ENCODE results near the gene NLRP6.
"Not testable (repeated sequence)": the region's sequence is repeated elsewhere in the genome, so short reads cannot be mapped to it uniquely, and the experiment has no call there.

Gene NLRP6

GRCh38 chr11:281486-282161 is 3.4 kb downstream of the NLRP6 start:
- FAIRE-seq, result no peak
- DNase-seq (ENCODE audit: insufficient read length, low spot score), result no peak

GRCh38 chr11:282171-282570 is 4.0 kb downstream of the NLRP6 start:
- FAIRE-seq (no peak), DNase-seq (ENCODE audit: insufficient read length, low spot score) (no peak)

DNA sequence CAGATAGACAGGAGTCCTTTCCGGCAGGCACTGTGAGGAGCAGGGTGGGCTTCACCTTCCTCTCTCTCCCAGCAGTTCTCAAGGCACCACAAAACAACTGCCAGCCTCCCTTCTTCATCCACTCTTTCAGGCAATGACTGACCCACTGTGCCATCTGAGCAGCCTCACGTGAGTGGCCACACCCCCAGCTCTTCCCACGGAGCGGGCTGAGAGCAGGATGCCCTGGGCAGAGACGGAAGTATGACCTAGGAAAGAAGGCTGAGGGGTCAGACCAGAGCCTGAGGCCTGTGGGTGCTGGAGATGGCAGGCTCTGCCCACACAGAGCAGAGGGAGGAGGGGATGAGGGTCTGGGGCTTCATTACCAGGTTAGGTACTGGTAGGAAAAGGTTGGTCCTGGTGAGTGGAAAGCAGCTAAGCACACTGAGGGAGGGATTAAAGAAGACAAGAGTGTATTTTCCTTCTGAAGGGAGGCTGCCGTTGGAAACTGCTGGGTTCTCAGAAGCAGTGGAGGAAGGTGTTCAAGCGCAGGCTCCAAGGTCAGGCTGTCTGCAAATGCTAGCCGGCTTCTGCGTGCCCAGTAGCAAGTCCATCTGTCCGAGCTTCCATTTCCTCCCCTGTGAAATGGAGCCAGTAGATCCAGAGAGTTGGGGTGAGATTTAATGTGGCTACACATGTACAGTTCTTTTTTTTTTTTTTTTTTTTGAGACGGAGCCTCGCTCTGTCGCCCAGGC is 4.6 kb downstream of the NLRP6 start:
- FAIRE-seq (peak; percentile 16), DNase-seq (ENCODE audit: insufficient read length, low spot score) (no peak)

DNA sequence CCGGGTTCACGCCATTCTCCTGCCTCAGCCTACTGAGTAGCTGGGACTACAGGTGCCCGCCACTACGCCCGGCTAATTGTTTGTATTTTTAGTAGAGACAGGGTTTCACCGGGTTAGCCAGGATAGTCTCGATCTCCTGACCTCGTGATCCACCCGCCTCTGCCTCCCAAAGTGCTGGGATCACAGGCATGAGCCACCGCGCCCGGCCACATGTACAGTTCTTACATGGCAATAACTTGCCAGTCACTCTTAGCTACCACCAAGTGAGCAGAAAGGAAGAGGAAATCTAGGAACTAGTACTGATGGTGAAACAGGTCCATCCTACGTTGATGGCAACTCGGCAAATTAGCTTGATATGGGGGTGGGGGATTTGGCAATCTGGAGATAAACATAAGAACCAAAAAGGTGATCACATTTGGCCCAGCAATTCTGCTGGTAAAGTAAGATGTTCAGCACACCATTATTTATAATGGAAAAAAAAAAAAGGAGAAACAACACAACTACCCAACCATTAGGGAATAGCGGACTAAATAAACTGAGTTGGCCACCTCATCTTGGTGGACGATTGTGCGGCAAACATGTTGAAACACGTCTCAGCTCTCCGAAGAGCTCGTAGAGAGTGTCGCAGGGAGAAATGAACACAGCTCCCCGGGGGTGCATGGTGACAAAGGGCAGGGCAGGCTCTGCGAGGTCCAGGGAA is 5.3 kb downstream of the NLRP6 start:
- DNase-seq (ENCODE audit: insufficient read length, low spot score) (no peak), FAIRE-seq (no peak)

DNA sequence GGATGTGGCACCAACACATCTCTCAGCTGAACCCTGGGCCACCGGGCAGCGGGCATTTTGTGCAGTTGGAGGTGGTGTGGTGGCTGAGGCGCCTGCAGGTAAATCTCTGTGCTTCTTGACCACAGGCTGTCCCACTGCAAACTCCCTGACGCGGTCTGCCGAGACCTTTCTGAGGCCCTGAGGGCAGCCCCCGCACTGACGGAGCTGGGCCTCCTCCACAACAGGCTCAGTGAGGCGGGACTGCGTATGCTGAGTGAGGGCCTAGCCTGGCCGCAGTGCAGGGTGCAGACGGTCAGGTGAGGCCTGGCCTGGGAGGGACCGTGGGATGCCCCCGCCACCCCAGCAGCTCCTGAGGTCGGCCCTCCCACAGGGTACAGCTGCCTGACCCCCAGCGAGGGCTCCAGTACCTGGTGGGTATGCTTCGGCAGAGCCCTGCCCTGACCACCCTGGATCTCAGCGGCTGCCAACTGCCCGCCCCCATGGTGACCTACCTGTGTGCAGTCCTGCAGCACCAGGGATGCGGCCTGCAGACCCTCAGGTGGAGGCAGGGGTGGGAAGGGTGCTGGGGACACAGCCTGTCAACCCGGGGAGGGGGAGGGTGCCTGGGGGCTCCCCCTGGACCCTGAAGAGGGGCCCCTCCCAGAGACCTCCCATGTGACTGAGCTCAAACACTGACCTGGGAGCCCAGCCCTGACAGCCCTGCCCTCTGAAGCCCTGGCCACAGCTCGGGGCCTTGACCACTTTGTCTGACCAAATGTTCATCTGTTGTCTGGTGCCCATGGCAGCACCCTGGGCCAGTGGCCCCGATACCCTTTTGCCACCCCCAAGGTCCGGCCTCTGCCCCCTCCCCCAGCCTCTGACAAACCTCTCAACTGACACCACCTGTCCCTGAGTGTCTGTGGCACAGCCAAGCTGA is 6.2 kb downstream of the NLRP6 start:
- FAIRE-seq (no peak), DNase-seq (ENCODE audit: insufficient read length, low spot score) (no peak)

DNA sequence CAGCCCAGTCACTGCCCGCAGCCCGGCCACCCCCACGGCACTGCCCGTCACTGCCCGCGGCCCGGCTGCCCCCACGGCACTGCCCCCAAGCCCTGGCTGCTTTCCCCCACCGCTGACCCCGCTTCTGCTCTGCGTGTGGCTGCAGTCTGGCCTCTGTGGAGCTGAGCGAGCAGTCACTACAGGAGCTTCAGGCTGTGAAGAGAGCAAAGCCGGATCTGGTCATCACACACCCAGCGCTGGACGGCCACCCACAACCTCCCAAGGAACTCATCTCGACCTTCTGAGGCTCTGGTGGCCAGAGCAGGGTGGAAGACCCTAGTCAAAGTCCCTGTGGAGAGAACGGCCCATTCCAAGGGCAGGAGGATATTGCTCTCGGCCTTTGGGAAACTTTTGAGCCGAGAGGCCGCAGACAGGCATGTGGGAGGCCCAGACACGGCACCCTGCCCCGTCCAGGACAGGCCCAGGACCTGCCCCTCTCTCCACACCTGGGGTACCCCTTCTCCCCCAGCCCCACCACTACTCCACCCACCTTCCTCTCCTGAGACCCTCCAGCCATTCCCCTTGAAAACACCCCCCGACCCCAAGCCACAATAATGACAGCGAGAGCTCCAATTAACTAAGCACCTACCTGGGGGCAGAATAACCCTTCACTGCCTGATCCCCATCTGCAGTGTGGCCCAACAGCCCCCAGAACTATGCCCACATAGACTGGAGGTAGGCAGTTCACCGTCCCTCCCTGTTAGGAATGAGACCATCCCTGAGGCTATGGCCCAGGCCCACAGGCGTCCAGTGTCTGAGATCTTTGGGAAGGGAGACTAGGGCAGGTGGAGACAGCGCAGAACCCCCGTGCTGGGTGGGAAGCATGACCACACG is 7.0 kb downstream of the NLRP6 start:
- FAIRE-seq (no peak), DNase-seq (ENCODE audit: insufficient read length, low spot score) (no peak)

DNA sequence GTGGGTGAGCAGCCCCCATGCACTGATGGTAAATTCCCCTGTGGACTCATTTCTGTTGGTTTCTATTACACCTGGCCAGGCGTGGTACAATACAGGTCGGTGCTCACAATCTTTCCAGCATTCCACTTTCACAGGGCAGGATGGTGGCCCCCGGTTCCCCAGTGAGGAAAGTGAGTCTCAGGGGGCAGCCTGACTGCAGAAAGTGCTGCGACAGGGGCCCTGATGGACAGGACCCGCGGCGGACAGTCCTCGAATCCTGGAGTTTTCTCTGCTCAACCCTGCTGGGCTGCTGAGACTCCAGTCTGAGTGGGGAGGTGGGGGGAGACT is 7.7 kb downstream of the NLRP6 start:
- FAIRE-seq, result no peak
- no peak for DNase-seq (ENCODE audit: insufficient read length, low spot score)

GRCh38 chr11:286977-287820 is 9.0 kb downstream of the NLRP6 start:
- DNase-seq (ENCODE audit: insufficient read length, low spot score); FAIRE-seq: not testable (repeated sequence)

DNA sequence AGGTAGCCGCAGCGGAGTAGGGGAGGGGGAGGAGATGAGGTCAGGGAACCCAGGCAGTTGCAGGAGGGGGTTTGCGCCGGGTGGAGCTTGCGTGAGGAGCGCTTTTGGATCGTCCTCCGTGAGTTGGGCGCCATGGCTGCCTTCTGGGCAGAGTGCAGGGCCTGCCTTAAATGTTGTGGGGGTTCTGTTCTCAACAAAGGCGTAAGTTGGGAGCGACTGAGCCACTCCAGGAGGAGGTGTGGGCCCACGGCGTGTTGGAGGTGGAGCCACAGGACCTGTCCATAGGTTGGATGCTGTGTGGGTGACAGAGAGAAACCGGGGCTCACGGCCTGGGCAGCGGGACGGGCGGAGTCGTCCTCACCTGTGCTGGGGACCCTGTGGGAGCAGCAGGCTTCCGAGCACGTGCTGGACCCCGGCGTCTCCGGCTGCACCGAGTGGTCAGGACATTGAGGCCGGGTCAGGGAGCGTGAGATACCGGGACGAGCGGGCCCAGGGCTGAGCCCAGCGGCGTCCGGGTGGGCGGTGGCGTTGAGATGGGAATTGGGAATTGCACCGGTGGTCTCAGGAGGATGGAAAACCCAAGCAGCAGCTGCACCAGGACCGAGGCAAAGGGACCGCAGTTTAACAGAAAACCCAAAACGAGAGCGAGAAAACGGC is 9.7 kb downstream of the NLRP6 start:
- no peak for DNase-seq (ENCODE audit: insufficient read length, low spot score)

DNA sequence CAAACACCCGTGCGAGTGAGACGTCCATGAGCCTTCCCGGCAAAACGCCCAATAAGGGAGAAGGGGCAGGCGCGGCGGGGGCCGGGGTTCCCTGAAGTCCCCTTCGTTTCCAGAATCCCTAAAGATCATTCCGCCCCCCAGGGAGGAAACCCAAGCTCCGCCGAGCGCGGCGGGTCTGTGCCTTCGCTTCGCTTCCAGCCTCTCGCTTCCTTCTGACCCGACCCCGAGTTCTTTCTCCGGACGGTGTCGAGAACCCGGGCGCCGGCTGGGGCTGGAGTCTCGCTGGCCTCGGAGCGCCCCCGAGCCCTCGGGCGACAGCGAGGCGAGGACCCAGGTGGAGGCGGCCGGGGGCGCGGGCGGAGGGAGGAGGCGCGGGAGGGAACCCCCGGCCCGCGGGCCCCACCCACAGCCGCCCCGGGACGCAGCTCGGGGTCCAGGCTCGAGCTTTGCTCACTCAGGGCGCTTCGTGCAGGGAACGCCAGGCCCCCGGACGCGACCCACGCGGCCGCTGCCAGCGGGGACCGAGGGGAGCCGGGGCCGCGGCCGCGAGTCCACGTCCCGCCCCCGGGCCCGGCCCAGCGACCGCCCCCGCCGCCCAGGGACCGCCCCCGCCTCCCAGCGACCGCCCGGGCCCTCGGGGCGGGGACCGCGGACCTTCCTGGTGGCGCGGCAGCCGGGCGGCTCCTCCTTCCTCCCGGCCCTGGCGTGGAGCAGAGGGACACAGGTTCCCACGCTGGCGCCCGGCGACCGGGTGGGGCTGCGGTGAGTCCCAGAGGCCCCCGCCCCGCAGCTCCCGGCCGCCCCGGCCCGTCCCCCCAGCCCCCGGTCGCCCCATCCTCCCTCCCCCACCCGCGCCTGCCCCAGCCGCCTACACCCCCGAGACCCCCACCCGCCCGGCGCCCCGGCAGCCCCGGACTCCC is 10.5 kb downstream of the NLRP6 start, which contains the start of gene PGGHG:
TSS of gene PGGHG (plus strand) at position 649 of the 920 bp plus-strand sequence. CDS start 691 bp downstream, outside the sequence.
- peak; percentile 81 for DNase-seq (ENCODE audit: insufficient read length, low spot score)
- FAIRE-seq, result peak; percentile 54

More for the DNA sequence above, 9.7 kb downstream of the NLRP6 start:
- no peak for FAIRE-seq

DNA sequence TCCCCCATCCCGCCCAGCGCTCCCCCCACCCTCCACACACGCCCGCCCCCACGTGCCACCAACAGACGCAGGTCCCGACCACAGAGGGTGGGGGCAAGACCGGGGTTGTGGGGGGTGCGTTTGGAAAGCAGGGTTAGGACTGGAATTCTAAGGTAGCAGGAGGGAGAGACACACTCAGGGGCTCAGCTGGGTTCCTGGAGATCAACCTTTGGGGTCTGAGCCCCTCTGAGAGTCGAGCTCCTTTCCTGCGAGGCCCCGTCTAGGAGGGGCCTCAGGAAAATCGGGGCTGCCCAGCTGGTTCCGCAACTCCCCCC is 11.1 kb downstream of the NLRP6 start:
- FAIRE-seq (no peak), DNase-seq (ENCODE audit: insufficient read length, low spot score) (no peak)

DNA sequence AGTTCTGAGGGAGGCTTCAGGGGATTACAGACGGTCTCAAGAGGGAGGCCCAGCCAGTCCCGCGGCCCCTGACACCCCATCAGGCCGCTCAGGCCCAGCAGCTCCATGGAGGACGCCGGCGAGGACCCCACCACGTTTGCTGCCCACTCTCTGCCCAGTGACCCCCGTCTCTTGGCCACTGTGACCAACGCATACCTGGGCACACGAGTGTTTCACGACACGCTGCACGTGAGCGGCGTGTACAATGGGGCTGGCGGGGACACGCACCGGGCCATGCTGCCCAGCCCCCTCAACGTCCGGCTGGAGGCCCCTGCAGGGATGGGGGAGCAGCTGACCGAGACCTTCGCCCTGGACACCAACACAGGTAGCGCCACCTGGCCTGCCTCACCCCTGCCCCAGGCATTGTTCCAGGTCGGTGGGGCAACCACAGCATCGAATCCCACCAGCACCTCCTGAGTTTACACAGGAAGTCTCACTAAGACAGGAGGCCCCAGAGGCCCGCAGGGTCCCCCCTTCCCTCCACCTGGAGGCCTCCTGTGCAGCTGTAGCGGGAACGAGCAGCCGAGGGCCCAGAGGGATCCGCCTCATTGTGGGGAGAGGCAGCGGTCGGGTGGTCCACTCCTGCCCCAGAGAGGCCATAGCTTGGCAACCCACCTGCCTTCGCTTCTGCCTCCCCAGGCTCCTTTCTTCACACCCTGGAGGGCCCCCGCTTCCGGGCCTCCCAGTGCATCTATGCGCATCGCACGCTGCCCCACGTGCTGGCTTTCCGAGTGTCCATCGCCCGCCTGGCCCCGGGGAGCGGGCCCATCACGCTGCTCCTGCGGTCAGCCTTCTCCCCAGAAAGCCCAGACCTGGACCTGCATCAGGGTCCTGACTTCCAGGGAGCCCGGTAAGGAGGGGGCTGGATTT is 11.8 kb downstream of the NLRP6 start:
- DNase-seq (ENCODE audit: insufficient read length, low spot score) (no peak), FAIRE-seq (no peak)

DNA sequence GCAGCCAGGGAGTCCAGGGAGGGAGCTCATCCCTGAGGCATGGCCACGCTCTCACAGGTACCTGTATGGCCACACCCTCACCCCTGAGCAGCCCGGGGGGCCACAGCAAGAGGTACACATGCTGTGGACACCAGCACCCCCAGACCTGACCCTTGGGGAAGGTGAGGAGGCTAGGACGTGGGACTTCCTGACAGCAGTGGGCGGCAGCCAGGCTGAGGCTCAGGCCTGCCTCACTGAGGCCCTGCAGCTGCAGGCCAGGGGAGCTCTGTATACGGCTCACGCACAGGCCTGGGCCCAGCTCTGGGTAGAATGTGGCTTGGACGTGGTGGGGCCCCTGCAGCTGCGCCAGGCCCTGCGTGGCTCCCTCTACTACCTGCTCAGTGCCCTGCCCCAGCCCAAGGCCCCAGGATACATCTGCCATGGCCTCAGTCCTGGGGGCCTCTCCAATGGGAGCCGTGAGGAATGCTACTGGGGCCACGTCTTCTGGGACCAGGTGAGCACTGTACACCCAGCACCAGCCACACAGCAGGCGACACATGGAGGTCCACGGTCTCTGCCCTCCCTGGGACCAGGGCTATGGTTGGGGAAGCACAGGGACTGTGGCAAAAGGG is 12.5 kb downstream of the NLRP6 start:
- FAIRE-seq, result no peak

GRCh38 chr11:291281-292210 is 13.3 kb downstream of the NLRP6 start:
- no peak for FAIRE-seq
- DNase-seq (ENCODE audit: insufficient read length, low spot score), result no peak

More for the DNA sequence above, 12.5 kb downstream of the NLRP6 start:
- no peak for DNase-seq (ENCODE audit: insufficient read length, low spot score)
